Activated naive CD8-positive, alpha-beta T cell (primary cell): Measurements from ENCODE around the gene BRPF3.

Experiments used
- H3K27ac Mint-ChIP-seq: one replicate; pipeline ENCODE4 v1.8.0; 2021; ENCODE audit warnings: mixed read lengths
- H3K27me3 Mint-ChIP-seq: one replicate; pipeline ENCODE4 v1.8.0; 2021; ENCODE audit warnings: mixed read lengths
- H3K36me3 Mint-ChIP-seq: one replicate; pipeline ENCODE4 v1.8.0; 2021; ENCODE audit warnings: mixed read lengths
- H3K4me1 Mint-ChIP-seq: one replicate; pipeline ENCODE4 v1.8.0; 2021; ENCODE audit warnings: low read depth, mixed read lengths
- H3K4me3 Mint-ChIP-seq: one replicate; pipeline ENCODE4 v1.8.0; 2021; ENCODE audit warnings: mild to moderate bottlenecking, mixed read lengths
- H3K9me3 Mint-ChIP-seq: one replicate; pipeline ENCODE4 v1.8.0; 2021; ENCODE audit warnings: low read depth, mixed read lengths

The BRPF3 gene

DNA sequence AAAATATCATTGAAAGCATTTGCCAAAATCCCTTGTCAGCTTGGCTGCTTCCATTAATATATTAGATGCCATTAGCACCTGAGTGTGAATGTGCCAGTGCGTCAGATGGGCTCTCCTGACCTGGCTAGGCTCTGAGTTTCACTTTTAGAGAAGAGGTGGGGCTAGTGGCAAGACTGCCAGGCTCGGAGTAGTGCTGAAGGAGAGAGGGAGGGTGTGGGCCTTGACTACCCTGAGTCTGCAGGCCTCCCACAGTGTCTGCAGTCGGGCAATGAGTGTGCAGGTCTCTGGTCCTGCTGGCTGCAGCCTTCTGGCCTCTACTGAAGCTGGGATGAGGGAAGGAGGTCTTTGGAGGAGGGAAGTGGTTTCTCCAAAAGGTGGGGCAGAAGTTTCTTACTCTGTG is 38.8 kb downstream of the BRPF3 start:
- Mint-ChIP-seq H3K36me3 (peaks cover 4% of the 10 kb centered on the region), H3K4me1 (peaks cover 3% of the 10 kb centered on the region), H3K27me3 (no peaks in the 10 kb centered on the region)

DNA sequence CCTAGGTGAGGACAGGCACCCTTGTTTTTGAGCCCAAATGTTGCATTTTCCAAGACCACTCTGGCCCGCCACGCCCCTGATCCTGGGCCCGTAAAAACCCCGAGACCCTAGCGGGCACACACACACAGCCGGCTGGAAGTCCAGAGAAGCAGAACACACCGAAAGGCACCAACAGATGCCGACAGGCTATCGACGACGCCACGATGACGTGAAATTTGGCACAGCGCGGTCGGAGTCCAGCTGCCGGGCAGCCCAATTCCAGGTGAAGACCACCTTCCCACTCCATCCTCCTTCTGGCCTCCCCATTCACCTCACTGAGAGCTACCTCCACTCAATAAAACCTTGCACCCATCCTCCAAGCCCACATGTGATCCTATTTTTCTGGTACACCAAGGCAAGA is 39.3 kb downstream of the BRPF3 start:
- no peaks in the 10 kb centered on the region for H3K27me3 Mint-ChIP-seq
- H3K36me3 Mint-ChIP-seq: peaks cover 4% of the 10 kb centered on the region
- peaks cover 3% of the 10 kb centered on the region for H3K4me1 Mint-ChIP-seq
- no peak overlapping the region for H3K4me3 Mint-ChIP-seq
- no peak overlapping the region for H3K27ac Mint-ChIP-seq
- H3K9me3 Mint-ChIP-seq: no peaks in the 10 kb centered on the region

More for the DNA sequence above, 38.8 kb downstream of the BRPF3 start:
- H3K4me3 Mint-ChIP-seq: no peak overlapping the region
- H3K9me3 Mint-ChIP-seq: no peaks in the 10 kb centered on the region
- H3K27ac Mint-ChIP-seq: no peak overlapping the region

DNA sequence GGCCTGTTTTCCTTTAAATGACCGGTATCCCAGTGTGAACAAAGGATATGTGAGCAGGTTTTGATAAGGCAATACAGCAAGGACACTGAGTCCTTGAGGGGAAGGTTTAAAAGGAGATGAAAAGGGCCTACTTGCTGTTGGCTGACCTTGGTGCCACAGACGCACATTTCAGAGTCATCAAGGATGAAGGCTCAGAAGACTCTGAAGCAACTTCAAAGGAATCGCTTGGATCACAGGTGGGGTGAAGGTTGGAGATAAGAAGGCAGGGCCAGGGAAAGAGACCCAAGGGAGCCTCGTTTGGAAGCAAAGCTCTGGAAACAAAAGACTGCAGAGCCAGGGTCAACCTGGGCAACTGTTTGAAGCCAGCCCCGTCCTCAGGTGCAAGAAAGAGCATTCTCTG is 43.2 kb downstream of the BRPF3 start:
- H3K27ac Mint-ChIP-seq: no peak overlapping the region
- H3K36me3 Mint-ChIP-seq: peaks cover 8% of the 10 kb centered on the region
- H3K27me3 Mint-ChIP-seq: peaks cover 3% of the 10 kb centered on the region
- H3K4me3 Mint-ChIP-seq: no peak overlapping the region
- H3K4me1 Mint-ChIP-seq: peaks cover 7% of the 10 kb centered on the region
- H3K9me3 Mint-ChIP-seq: no peaks in the 10 kb centered on the region

DNA sequence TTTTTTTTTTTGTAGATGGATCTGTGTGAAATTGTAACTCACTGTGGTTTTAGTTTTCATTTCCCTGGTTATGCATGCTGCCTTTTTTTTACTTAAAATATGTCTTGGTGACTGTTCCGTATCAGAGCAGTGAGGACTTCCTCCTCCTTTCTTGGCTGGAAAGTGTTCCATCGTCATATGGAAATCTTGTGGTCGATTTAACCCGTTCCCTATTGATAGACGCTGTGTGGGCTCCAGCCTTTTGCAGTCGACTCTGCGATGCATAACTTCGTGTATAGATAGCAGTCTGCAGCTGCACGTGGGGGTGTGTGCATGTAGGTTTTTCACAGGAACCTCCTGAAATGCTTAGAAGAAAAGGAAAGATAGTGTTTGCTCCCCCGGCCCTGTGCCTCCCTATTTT is 45.2 kb downstream of the BRPF3 start:
- Mint-ChIP-seq H3K27ac (no peak overlapping the region), H3K27me3 (peaks cover 3% of the 10 kb centered on the region), H3K9me3 (no peaks in the 10 kb centered on the region), H3K4me3 (no peak overlapping the region), H3K36me3 (peaks cover 5% of the 10 kb centered on the region), H3K4me1 (peaks cover 13% of the 10 kb centered on the region)

GRCh38 chr6:36242161-36242560 is 45.6 kb downstream of the BRPF3 start:
- H3K36me3 Mint-ChIP-seq: peaks cover 5% of the 10 kb centered on the region
- peaks cover 3% of the 10 kb centered on the region for H3K27me3 Mint-ChIP-seq
- H3K9me3 Mint-ChIP-seq: no peaks in the 10 kb centered on the region
- H3K4me1 Mint-ChIP-seq: peaks cover 13% of the 10 kb centered on the region
- no peak overlapping the region for H3K27ac Mint-ChIP-seq
- H3K4me3 Mint-ChIP-seq: no peak overlapping the region

- H3K9me3 Mint-ChIP-seq: no peaks in the 10 kb centered on the region
- H3K27me3 Mint-ChIP-seq: peaks cover 3% of the 10 kb centered on the region
- peaks cover 13% of the 10 kb centered on the region for H3K4me1 Mint-ChIP-seq
- peaks cover 5% of the 10 kb centered on the region for H3K36me3 Mint-ChIP-seq
- no peak overlapping the region for H3K27ac Mint-ChIP-seq
- no peak overlapping the region for H3K4me3 Mint-ChIP-seq
Measured at GRCh38 chr6:36242626-36243025, 46.1 kb downstream of the BRPF3 start.

DNA sequence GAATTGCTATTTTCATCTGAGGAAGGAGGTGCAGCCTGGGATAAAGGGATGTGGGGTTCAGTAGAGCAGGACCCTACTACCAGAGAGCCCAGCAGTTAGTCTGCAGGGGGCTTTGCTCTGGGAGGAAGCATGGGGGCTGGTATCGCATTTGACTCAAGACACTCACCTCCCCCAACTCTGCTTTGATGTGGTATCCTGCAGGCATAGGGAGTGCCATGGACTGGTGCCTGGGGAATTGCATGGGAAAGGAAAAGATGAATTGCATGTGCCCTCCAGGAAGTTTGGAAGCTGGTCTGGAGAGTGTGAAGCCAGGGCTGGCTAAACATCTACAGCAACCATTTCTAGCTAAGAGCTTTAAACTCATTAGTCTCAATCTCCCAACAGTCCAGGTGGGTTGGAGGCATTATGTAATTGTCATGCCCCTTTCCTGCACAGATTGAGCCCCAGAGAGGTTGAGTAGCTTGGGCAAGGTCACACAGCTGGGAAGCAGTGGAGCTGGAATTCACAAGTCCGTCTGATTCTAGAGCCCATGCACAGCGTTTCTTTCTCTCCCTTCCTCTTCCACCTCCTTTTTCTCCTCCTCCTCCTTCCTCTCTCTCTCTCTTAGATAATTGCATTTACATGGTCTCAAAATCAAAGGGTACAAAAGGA is 47.1 kb downstream of the BRPF3 start:
- Mint-ChIP-seq H3K4me1 (peaks cover 13% of the 10 kb centered on the region), H3K27me3 (peaks cover 3% of the 10 kb centered on the region), H3K36me3 (peaks cover 5% of the 10 kb centered on the region), H3K27ac (no peak overlapping the region), H3K4me3 (no peak overlapping the region), H3K9me3 (no peaks in the 10 kb centered on the region)

DNA sequence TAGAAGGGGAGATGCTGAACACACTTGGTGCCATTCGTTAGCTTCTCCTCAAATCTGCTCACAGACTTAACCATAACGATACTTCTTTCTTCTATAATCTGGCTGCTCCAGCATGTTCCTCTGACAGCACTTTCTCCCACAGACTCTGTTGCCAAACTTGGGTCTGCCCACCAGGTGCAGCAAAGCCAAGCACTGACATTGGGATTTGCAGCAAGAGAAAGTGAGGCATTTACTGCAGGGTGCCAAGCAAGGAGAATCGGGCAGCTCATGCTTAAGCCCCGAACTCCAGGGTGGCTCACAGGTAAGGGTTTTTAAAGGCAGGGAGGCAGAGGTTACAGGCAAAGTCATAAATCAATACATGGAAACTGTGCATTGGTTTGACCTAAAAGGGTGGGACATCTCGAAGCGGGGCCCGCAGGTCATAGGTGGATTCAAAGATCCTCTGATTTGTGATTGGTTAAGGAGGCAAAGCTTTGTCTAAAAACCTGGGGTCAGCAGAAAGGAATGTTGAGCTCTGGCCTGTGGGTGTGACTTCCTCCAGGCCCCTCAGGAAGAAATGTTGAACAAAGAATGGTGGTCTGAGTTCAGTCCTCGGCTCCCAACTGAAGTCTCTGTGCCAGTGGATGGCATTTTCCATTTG is 48.2 kb downstream of the BRPF3 start:
- peaks cover 13% of the 10 kb centered on the region for H3K4me1 Mint-ChIP-seq
- peaks cover 3% of the 10 kb centered on the region for H3K27me3 Mint-ChIP-seq
- peaks cover 5% of the 10 kb centered on the region for H3K36me3 Mint-ChIP-seq

GRCh38 chr6:36245572-36246061 is 49.1 kb downstream of the BRPF3 start:
- peaks cover 13% of the 10 kb centered on the region for H3K4me1 Mint-ChIP-seq
- H3K27me3 Mint-ChIP-seq: peaks cover 3% of the 10 kb centered on the region
- H3K9me3 Mint-ChIP-seq: no peaks in the 10 kb centered on the region
- H3K36me3 Mint-ChIP-seq: peaks cover 5% of the 10 kb centered on the region
- no peak overlapping the region for H3K4me3 Mint-ChIP-seq
- no peak overlapping the region for H3K27ac Mint-ChIP-seq

More for the DNA sequence above, 48.2 kb downstream of the BRPF3 start:
- H3K4me3 Mint-ChIP-seq: no peak overlapping the region
- no peaks in the 10 kb centered on the region for H3K9me3 Mint-ChIP-seq
- no peak overlapping the region for H3K27ac Mint-ChIP-seq

DNA sequence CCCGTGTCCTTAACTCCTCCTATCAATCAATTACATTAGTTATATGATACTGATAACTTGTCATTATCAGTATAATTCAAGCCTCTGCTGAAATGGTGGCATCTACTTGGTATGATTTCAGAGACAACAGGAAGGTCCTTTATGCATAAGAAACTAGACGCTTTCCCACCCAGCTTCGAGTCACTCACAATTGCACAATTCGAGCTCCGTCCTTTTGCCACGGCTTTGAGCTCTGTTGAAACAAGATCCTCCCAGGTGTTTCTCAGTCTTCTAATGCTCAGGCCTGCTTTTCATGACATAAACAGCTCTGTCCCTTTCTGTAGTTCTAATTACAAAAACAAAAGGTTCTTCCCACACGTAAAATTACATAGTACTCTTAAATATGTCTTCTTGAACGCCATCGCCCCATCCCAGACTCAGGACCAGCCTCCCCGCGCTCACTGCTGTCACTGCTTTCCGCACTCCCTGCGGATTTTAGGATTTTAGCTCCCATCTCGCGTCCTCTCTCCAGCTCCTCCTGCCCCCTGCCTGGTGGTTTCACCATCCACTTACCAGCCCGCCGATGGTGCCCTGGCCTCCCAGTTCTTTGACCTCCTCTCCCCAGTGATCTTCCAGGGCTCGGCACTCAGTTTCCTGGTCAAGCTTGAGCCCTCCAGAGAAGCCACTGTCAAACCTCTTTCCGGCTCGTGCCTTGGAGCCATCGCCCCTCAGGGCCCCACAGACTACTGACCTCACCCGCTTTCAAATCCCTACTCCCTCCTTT is 50.1 kb downstream of the BRPF3 start:
- H3K27me3 Mint-ChIP-seq: peaks cover 3% of the 10 kb centered on the region
- H3K36me3 Mint-ChIP-seq: peaks cover 5% of the 10 kb centered on the region
- no peak overlapping the region for H3K27ac Mint-ChIP-seq
- H3K4me3 Mint-ChIP-seq: no peak overlapping the region
- H3K4me1 Mint-ChIP-seq: peaks cover 11% of the 10 kb centered on the region
- no peaks in the 10 kb centered on the region for H3K9me3 Mint-ChIP-seq

DNA sequence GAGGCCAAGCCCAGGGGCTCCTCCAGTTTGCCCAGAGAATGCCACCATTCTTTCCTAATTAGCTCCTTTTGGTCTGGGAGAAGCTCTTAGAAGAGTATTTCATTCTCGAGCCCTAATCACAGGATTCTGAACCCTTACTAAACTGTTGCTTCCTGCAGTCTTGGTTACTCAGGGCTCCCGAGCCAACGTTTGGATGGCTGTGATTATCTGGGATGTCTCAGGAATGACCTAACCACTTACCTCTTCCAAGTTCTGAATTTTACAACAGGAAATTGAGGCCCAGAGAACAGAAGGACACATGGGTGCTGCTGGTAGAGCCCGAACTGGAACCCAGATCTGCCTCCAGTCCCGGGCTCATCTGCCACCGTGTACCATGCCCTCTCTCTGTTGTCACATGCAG is 51.1 kb downstream of the BRPF3 start:
- H3K9me3 Mint-ChIP-seq: no peaks in the 10 kb centered on the region
- H3K4me3 Mint-ChIP-seq: no peak overlapping the region
- H3K36me3 Mint-ChIP-seq: peaks cover 5% of the 10 kb centered on the region
- no peak overlapping the region for H3K27ac Mint-ChIP-seq
- H3K4me1 Mint-ChIP-seq: peaks cover 6% of the 10 kb centered on the region
- peaks cover 2% of the 10 kb centered on the region for H3K27me3 Mint-ChIP-seq

- Mint-ChIP-seq H3K27ac (no peak overlapping the region), H3K4me1 (peaks cover 6% of the 10 kb centered on the region), H3K36me3 (no peaks in the 10 kb centered on the region), H3K27me3 (no peaks in the 10 kb centered on the region), H3K9me3 (no peaks in the 10 kb centered on the region), H3K4me3 (no peak overlapping the region)
Measured at GRCh38 chr6:36248980-36249379, 52.4 kb downstream of the BRPF3 start.

GRCh38 chr6:36249536-36249935 is 53.0 kb downstream of the BRPF3 start:
- Mint-ChIP-seq H3K4me3 (no peak overlapping the region), H3K36me3 (no peaks in the 10 kb centered on the region), H3K9me3 (no peaks in the 10 kb centered on the region), H3K4me1 (peaks cover 6% of the 10 kb centered on the region), H3K27me3 (no peaks in the 10 kb centered on the region), H3K27ac (no peak overlapping the region)

GRCh38 chr6:36252005-36252404 is 55.5 kb downstream of the BRPF3 start:
- H3K4me3 Mint-ChIP-seq: no peak overlapping the region

DNA sequence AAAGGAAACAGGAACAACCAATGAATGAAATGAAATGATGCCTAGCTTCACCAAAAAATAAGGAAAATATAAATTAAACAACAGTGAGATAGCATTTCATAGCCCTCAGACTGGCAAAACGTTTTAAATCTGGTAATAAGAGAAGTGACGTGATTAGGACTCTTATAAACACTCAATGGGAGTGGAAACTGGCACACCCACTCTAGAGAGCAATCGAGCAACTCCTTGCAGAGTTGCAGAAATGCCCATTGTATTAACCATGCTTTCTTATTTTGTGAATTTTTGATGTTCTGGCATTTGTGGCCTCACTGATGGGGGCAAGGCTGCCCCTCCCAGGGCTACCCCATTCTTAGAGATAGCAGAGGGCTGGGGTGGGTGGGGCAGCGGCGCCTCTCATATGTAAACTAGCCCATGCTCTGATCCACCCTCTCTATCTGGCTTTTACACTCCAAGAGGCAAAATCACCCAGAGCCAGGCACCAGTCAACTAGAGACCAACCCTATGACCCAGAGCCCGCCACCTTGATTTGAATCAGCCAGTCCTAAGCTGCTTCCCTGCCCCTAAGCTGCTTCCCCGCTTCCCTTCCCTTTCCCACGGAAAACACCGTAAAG is 67.0 kb downstream of the BRPF3 start:
- Mint-ChIP-seq H3K36me3 (peaks cover 3% of the 10 kb centered on the region), H3K27ac (no peak overlapping the region), H3K9me3 (no peaks in the 10 kb centered on the region), H3K4me1 (no peaks in the 10 kb centered on the region), H3K4me3 (no peak overlapping the region), H3K27me3 (peaks cover 6% of the 10 kb centered on the region)

More at GRCh38 chr6:36252005-36252404, 55.5 kb downstream of the BRPF3 start:
- peaks cover 5% of the 10 kb centered on the region for H3K36me3 Mint-ChIP-seq
- H3K27me3 Mint-ChIP-seq: no peaks in the 10 kb centered on the region
- no peaks in the 10 kb centered on the region for H3K4me1 Mint-ChIP-seq
- H3K9me3 Mint-ChIP-seq: no peaks in the 10 kb centered on the region
- no peak overlapping the region for H3K27ac Mint-ChIP-seq
